Inflammatory macrophage treated with lipopolysaccharide for 1 hour (primary cell): ENCODE results near the gene PNPT1.
"Not testable (repeated sequence)": the region's sequence is repeated elsewhere in the genome, so short reads cannot be mapped to it uniquely, and the experiment has no call there.

ENCODE experiments used
- DNase-seq, 2 donors: peaks; one replicate each; pipeline ENCODE4 v3.0.0-alpha.2; 2020 to 2022

PNPT1 gene

GRCh38 chr2:55693181-55694125 lies at the start of gene PNPT1:
Gene PNPT1 (minus strand): TSS chr2:55693844. CDS start chr2:55693823, 21 bp downstream.
- DNase-seq = peak; percentile 89 to 99

GRCh38 chr2:55742996-55743395 lies 49.4 kb upstream of the PNPT1 start:
- no peak for DNase-seq

- DNase-seq = not testable (repeated sequence)
Observed at GRCh38 chr2:55736019-55736536, 42.4 kb upstream of the PNPT1 start.

- no peak for DNase-seq
Observed at GRCh38 chr2:55734726-55735125, 41.1 kb upstream of the PNPT1 start.

GRCh38 chr2:55733335-55733734 lies 39.7 kb upstream of the PNPT1 start:
- DNase-seq = no peak

- no peak for DNase-seq
Observed at GRCh38 chr2:55732854-55733253, 39.2 kb upstream of the PNPT1 start.

- no peak for DNase-seq
Observed at GRCh38 chr2:55729136-55729685, 35.6 kb upstream of the PNPT1 start.

GRCh38 chr2:55721596-55722215 lies 28.1 kb upstream of the PNPT1 start:
- DNase-seq = no peak

- no peak for DNase-seq
Observed at GRCh38 chr2:55720417-55720816, 26.8 kb upstream of the PNPT1 start.

- no peak for DNase-seq
Observed at GRCh38 chr2:55719852-55720251, 26.2 kb upstream of the PNPT1 start.

GRCh38 chr2:55718165-55719008 lies 24.7 kb upstream of the PNPT1 start:
- DNase-seq = peak; percentile 33 to 83

- DNase-seq = no peak
Observed at GRCh38 chr2:55715626-55716025, 22.0 kb upstream of the PNPT1 start.

- not testable (repeated sequence) for DNase-seq
Observed at GRCh38 chr2:55715178-55715577, 21.5 kb upstream of the PNPT1 start.

GRCh38 chr2:55712477-55713060 lies 18.9 kb upstream of the PNPT1 start:
- no peak for DNase-seq

- DNase-seq = no peak
Observed at GRCh38 chr2:55710025-55710424, 16.4 kb upstream of the PNPT1 start.

GRCh38 chr2:55707751-55708150 lies 14.1 kb upstream of the PNPT1 start:
- no peak for DNase-seq

GRCh38 chr2:55706258-55706657 lies 12.6 kb upstream of the PNPT1 start:
- not testable (repeated sequence) for DNase-seq

- DNase-seq = no peak
Observed at GRCh38 chr2:55705027-55705653, 11.5 kb upstream of the PNPT1 start.

- no peak for DNase-seq
Observed at GRCh38 chr2:55703350-55703749, 9.7 kb upstream of the PNPT1 start.

GRCh38 chr2:55692740-55693139 lies 904 bp downstream of the PNPT1 start:
- not testable (repeated sequence) for DNase-seq

- no peak for DNase-seq
Observed at GRCh38 chr2:55672630-55673029, 21.0 kb downstream of the PNPT1 start.

- DNase-seq = no peak
Observed at GRCh38 chr2:55668956-55669355, 24.7 kb downstream of the PNPT1 start.
